PC-9 (cell line): ENCODE data around the gene RIPK3.

Experiments
- EZH2 ChIP-seq: fragments of 200-600 bp; sonication (generic); IDR thresholded peaks from 2 replicates; pipeline ENCODE4 v1.8.0; 2017; ENCODE audit warnings: antibody characterized with exemption, low read depth
- TF ChIP-seq, protein P1 (sequence below): fragments of 200-600 bp; sonication (generic); conservative IDR thresholded peaks from 2 replicates; pipeline ENCODE4 v1.6.1; 2017; ENCODE audit warnings: mixed run types, antibody characterized with exemption, mild to moderate bottlenecking, moderate library complexity

DNA sequence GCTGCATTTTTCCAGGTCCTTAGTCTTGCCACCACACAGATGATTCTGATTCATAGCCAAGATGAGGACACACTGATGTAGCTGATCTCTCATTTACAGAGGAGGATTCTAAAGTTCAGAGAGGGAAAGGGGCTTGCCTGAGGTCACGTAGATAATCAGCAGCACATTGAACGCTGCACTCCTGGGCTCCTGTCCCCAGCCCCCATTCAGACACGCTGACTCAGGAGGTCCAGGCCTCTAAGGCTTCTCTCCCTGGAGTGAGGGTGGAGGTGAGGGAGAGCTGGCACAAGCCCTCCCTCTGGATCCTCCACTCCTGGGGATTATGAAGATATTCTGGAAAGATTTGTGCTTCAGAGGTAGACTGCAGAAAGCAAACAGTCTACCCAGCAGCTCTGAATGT, 38.5 kb upstream of the RIPK3 start:
- TF ChIP-seq, protein P1, sequence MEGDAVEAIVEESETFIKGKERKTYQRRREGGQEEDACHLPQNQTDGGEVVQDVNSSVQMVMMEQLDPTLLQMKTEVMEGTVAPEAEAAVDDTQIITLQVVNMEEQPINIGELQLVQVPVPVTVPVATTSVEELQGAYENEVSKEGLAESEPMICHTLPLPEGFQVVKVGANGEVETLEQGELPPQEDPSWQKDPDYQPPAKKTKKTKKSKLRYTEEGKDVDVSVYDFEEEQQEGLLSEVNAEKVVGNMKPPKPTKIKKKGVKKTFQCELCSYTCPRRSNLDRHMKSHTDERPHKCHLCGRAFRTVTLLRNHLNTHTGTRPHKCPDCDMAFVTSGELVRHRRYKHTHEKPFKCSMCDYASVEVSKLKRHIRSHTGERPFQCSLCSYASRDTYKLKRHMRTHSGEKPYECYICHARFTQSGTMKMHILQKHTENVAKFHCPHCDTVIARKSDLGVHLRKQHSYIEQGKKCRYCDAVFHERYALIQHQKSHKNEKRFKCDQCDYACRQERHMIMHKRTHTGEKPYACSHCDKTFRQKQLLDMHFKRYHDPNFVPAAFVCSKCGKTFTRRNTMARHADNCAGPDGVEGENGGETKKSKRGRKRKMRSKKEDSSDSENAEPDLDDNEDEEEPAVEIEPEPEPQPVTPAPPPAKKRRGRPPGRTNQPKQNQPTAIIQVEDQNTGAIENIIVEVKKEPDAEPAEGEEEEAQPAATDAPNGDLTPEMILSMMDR = no peak
- TF ChIP-seq EZH2 = no peak
